Testis (tissue), 2 donors: ENCODE measurements around the gene PPP2CA.

Experiments
- POLR2A ChIP-seq: fragments of 450-650 bp; IDR thresholded peaks from one replicate; pipeline ENCODE4 v1.6.1; 2017; ENCODE audit warnings: antibody characterized with exemption, mild to moderate bottlenecking, moderate library complexity
- TF ChIP-seq, protein P1 (sequence below), 3 experiments: fragments of 450-650 bp in 2 of 3; fragments of 200-600 bp in 1 of 3; sonication (generic) in 1 of 3; IDR thresholded peaks; one replicate each; pipeline ENCODE4 v1.5.1; 2016 to 2019; ENCODE audit warnings: antibody characterized with exemption in 3 of 3, mild to moderate bottlenecking in 2 of 3, moderate library complexity in 1 of 3

- TF ChIP-seq POLR2A: no peak
- TF ChIP-seq, protein P1, sequence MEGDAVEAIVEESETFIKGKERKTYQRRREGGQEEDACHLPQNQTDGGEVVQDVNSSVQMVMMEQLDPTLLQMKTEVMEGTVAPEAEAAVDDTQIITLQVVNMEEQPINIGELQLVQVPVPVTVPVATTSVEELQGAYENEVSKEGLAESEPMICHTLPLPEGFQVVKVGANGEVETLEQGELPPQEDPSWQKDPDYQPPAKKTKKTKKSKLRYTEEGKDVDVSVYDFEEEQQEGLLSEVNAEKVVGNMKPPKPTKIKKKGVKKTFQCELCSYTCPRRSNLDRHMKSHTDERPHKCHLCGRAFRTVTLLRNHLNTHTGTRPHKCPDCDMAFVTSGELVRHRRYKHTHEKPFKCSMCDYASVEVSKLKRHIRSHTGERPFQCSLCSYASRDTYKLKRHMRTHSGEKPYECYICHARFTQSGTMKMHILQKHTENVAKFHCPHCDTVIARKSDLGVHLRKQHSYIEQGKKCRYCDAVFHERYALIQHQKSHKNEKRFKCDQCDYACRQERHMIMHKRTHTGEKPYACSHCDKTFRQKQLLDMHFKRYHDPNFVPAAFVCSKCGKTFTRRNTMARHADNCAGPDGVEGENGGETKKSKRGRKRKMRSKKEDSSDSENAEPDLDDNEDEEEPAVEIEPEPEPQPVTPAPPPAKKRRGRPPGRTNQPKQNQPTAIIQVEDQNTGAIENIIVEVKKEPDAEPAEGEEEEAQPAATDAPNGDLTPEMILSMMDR (IDR thresholded peaks at IDR 0.05): no peak
Observed at GRCh38 chr5:134177369-134178095, 48.3 kb downstream of the PPP2CA start.
